Astrocyte (in vitro differentiated cells and primary cell): ENCODE data around the gene DOCK2. TPM values are rescaled to one million over a fixed set of nuclear protein-coding genes. Genes with fewer than 3 reads are reported as not detected.
A peak's percentile ranks its signal among the peaks of the same experiment; 100 is the strongest.

Source experiments
- DNase-seq: peaks from one replicate; pipeline ENCODE4 v3.0.0-alpha.2; 2010; ENCODE audit warnings: low read depth
- FAIRE-seq: peaks from 2 replicates; lab custom pipeline; 2011; peaks lifted over from hg19 to GRCh38; lab: Jason Lieb, UNC
- H2AFZ ChIP-seq: 2 replicates; pipeline ENCODE4 v1.6.0; 2012; ENCODE audit warnings: low read depth, low read length, inconsistent platforms
- H3K27ac ChIP-seq: 2 replicates; pipeline ENCODE4 v1.5.1; 2011; ENCODE audit warnings: low read depth, low read length, inconsistent platforms
- H3K27me3 ChIP-seq: 2 replicates; pipeline ENCODE4 v1.6.0; 2011; ENCODE audit warnings: low read length, inconsistent platforms; ENCODE audit not compliant: insufficient read depth
- H3K36me3 ChIP-seq: 2 replicates; pipeline ENCODE4 v1.5.1; 2011; ENCODE audit warnings: low read length, inconsistent platforms; ENCODE audit not compliant: insufficient read depth
- H3K4me1 ChIP-seq: 2 replicates; pipeline ENCODE4 v1.5.1; 2011; ENCODE audit warnings: low read length, inconsistent platforms; ENCODE audit not compliant: insufficient read depth
- H3K4me2 ChIP-seq: 2 replicates; pipeline ENCODE4 v1.6.0; 2012; ENCODE audit warnings: low read length, inconsistent platforms
- H3K4me3 ChIP-seq: 2 replicates; pipeline ENCODE4 v1.5.1; 2011; ENCODE audit warnings: low read depth, mild to moderate bottlenecking, low read length, inconsistent platforms; ENCODE audit not compliant: insufficient read depth
- H3K79me2 ChIP-seq: 2 replicates; pipeline ENCODE4 v1.6.0; 2012; ENCODE audit warnings: mild to moderate bottlenecking, low read length, inconsistent platforms; ENCODE audit not compliant: insufficient read depth
- H3K9ac ChIP-seq: 2 replicates; pipeline ENCODE4 v1.6.0; 2012; ENCODE audit warnings: mild to moderate bottlenecking, low read length, inconsistent platforms
- H3K9me3 ChIP-seq: 2 replicates; pipeline ENCODE4 v1.5.1; 2012; ENCODE audit warnings: low read depth, mild to moderate bottlenecking, low read length, inconsistent platforms; ENCODE audit not compliant: insufficient read depth
- H4K20me1 ChIP-seq: 2 replicates; pipeline ENCODE4 v1.6.0; 2012; ENCODE audit warnings: low read length, inconsistent platforms; ENCODE audit not compliant: insufficient read depth
- H3K27ac Mint-ChIP-seq: one replicate; pipeline ENCODE4 v1.8.0; 2021; ENCODE audit warnings: mild to moderate bottlenecking, mixed read lengths; ENCODE audit not compliant: unreplicated experiment
- H3K27me3 Mint-ChIP-seq: one replicate; pipeline ENCODE4 v1.8.0; 2021; ENCODE audit warnings: low read depth, mixed read lengths; ENCODE audit not compliant: unreplicated experiment
- H3K36me3 Mint-ChIP-seq: one replicate; pipeline ENCODE4 v1.8.0; 2021; ENCODE audit warnings: low read depth, mixed read lengths; ENCODE audit not compliant: unreplicated experiment
- H3K4me1 Mint-ChIP-seq: one replicate; pipeline ENCODE4 v1.8.0; 2021; ENCODE audit warnings: low read depth, mixed read lengths; ENCODE audit not compliant: unreplicated experiment
- H3K4me3 Mint-ChIP-seq: one replicate; pipeline ENCODE4 v1.8.0; 2021; ENCODE audit warnings: mild to moderate bottlenecking, moderate library complexity, mixed read lengths; ENCODE audit not compliant: unreplicated experiment
- H3K9me3 Mint-ChIP-seq: one replicate; pipeline ENCODE4 v1.8.0; 2021; ENCODE audit warnings: mild to moderate bottlenecking, mixed read lengths; ENCODE audit not compliant: unreplicated experiment
- CTCF ChIP-seq: IDR thresholded peaks from 2 replicates; pipeline ENCODE4 v1.5.1; 2011; ENCODE audit warnings: low read depth, mild to moderate bottlenecking, inconsistent platforms, low read length, moderate library complexity; ENCODE audit not compliant: insufficient read depth
- EZH2 ChIP-seq: IDR thresholded peaks from 2 replicates; pipeline ENCODE4 v1.6.1; 2012; ENCODE audit warnings: mild to moderate bottlenecking, low read length, inconsistent platforms; ENCODE audit not compliant: insufficient read depth
- total RNA-seq: library from RNA; stranded (reverse); gene quantifications from 2 replicates; pipeline ENCODE4 v1.2.1, GENCODE V29; 2021

DOCK2 gene
- total RNA-seq, 1 donor from 2014 or later: 0.66 TPM

GRCh38 chr5:169602535-169602934, 34.5 kb upstream of the DOCK2 start:
- Histone ChIP-seq H3K4me1 (no peaks in the 10 kb centered on the region), H3K36me3 (peaks cover 47% of the 10 kb centered on the region), H3K4me3 (no peak overlapping the region), H3K27ac (no peak overlapping the region), H3K27me3 (no peaks in the 10 kb centered on the region), H3K9ac (peak overlapping the region; percentile 11), H3K79me2 (no peaks in the 10 kb centered on the region), H3K9me3 (no peaks in the 10 kb centered on the region), H3K4me2 (peak overlapping the region; percentile 9), H2AFZ (no peak overlapping the region), H4K20me1 (no peaks in the 10 kb centered on the region)
- DNase-seq (peak; percentile 34), FAIRE-seq (no peak)
- Mint-ChIP-seq H3K4me1 (no peaks in the 10 kb centered on the region), H3K9me3 (no peaks in the 10 kb centered on the region), H3K27ac (no peak overlapping the region), H3K36me3 (peaks cover 2% of the 10 kb centered on the region), H3K27me3 (no peaks in the 10 kb centered on the region), H3K4me3 (no peak overlapping the region)
- TF ChIP-seq CTCF: no peak
- TF ChIP-seq EZH2: no peak

GRCh38 chr5:169606279-169606678, 30.8 kb upstream of the DOCK2 start:
- peaks cover 2% of the 10 kb centered on the region for H3K36me3 Mint-ChIP-seq
- Histone ChIP-seq H4K20me1 (no peaks in the 10 kb centered on the region), H3K79me2 (no peaks in the 10 kb centered on the region), H3K27me3 (no peaks in the 10 kb centered on the region), H3K4me2 (no peak overlapping the region), H3K9ac (no peak overlapping the region), H3K36me3 (peaks cover 19% of the 10 kb centered on the region), H3K27ac (no peak overlapping the region), H3K4me1 (no peaks in the 10 kb centered on the region), H3K9me3 (no peaks in the 10 kb centered on the region), H3K4me3 (no peak overlapping the region), H2AFZ (no peak overlapping the region)
- peaks cover 7% of the 10 kb centered on the region for H3K9me3 Mint-ChIP-seq
- no peak overlapping the region for H3K27ac Mint-ChIP-seq
- FAIRE-seq (no peak), DNase-seq (no peak)
- H3K4me3 Mint-ChIP-seq: no peak overlapping the region
- TF ChIP-seq CTCF (no peak), EZH2 (no peak)
- H3K27me3 Mint-ChIP-seq: no peaks in the 10 kb centered on the region
- H3K4me1 Mint-ChIP-seq: no peaks in the 10 kb centered on the region

GRCh38 chr5:169607882-169608281, 29.2 kb upstream of the DOCK2 start:
- TF ChIP-seq EZH2: no peak
- TF ChIP-seq CTCF: no peak
- Mint-ChIP-seq H3K4me1 (no peaks in the 10 kb centered on the region), H3K9me3 (peaks cover 11% of the 10 kb centered on the region), H3K27ac (no peak overlapping the region), H3K36me3 (peaks cover 2% of the 10 kb centered on the region), H3K4me3 (no peak overlapping the region), H3K27me3 (peaks cover under 1% of the 10 kb centered on the region)
- Histone ChIP-seq H3K4me3 (no peak overlapping the region), H4K20me1 (no peaks in the 10 kb centered on the region), H3K4me2 (no peak overlapping the region), H3K27me3 (no peaks in the 10 kb centered on the region), H3K9ac (no peak overlapping the region), H3K9me3 (no peaks in the 10 kb centered on the region), H3K4me1 (no peaks in the 10 kb centered on the region), H2AFZ (no peak overlapping the region), H3K79me2 (no peaks in the 10 kb centered on the region), H3K27ac (no peak overlapping the region), H3K36me3 (peaks cover 9% of the 10 kb centered on the region)
- FAIRE-seq: no peak
- no peak for DNase-seq
